ENCODE measurements around the gene DUSP19.

DNA sequence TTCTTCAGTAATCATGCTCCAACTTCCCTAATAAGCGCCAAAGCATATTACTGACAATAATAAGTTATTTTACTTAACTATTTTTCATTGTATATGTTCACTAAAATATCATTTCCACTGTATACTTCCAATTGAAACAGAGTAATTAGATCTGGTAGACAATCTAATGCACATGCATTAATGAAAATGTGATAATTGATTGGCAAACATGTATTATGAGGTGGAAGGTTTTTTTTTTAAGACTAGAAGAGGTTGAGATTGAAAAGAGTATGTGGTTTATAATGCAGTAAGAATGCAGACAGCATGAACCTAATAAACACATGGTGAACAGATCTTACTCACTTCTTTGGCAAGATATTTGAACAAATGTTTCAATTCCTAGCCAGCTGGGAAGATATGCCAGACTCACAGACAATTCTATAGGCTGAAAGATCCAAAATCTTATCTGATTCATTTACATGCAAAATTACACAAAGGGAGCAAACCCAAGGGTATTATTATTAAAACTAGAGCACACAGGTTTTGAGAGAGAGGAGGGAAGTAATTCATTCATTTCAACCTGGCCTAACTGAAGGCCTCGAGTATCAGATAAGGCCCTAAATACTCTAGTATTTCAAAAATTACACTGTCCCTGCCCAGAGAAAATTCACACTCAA is 43.1 kb upstream of the DUSP19 start:
- TF ChIP-seq PPARA (CRISPR knock-in tag; IDR thresholded peaks at IDR 0.05; ENCODE audit: borderline replicate concordance) (no peak), ZFP3 (CRISPR knock-in tag; IDR thresholded peaks at IDR 0.05) (no peak), ZNF8 (CRISPR knock-in tag; IDR thresholded peaks at IDR 0.05) (no peak), ZFP30 (CRISPR knock-in tag; IDR thresholded peaks at IDR 0.05) (no peak), RARB (CRISPR knock-in tag; IDR thresholded peaks at IDR 0.05) (no peak), ESRRG (CRISPR knock-in tag; IDR thresholded peaks at IDR 0.05) (no peak), GLIS3 (CRISPR knock-in tag; IDR thresholded peaks at IDR 0.05) (no peak), OSR1 (CRISPR knock-in tag; IDR thresholded peaks at IDR 0.05) (no peak)
- TF ChIP-seq, protein P1, sequence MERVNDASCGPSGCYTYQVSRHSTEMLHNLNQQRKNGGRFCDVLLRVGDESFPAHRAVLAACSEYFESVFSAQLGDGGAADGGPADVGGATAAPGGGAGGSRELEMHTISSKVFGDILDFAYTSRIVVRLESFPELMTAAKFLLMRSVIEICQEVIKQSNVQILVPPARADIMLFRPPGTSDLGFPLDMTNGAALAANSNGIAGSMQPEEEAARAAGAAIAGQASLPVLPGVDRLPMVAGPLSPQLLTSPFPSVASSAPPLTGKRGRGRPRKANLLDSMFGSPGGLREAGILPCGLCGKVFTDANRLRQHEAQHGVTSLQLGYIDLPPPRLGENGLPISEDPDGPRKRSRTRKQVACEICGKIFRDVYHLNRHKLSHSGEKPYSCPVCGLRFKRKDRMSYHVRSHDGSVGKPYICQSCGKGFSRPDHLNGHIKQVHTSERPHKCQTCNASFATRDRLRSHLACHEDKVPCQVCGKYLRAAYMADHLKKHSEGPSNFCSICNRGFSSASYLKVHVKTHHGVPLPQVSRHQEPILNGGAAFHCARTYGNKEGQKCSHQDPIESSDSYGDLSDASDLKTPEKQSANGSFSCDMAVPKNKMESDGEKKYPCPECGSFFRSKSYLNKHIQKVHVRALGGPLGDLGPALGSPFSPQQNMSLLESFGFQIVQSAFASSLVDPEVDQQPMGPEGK (CRISPR knock-in tag; IDR thresholded peaks at IDR 0.05; ENCODE audit: borderline replicate concordance) = no peak

All from SK-N-SH treated with all-trans-retinoic acid at 6 μM for 48 hours (cell line).